C4-2B (cell line): ENCODE data around the gene UNC5CL.

Experiments used
- H3K27ac ChIP-seq: fragments of 450-650 bp; 2 replicates; pipeline ENCODE4 v1.5.1; 2017
- CTCF ChIP-seq: fragments of 450-650 bp; conservative IDR thresholded peaks from 2 replicates; pipeline ENCODE4 v1.5.1; 2017; ENCODE audit warnings: mild to moderate bottlenecking
- ZFX ChIP-seq: fragments of 450-650 bp; IDR thresholded peaks from 2 replicates; pipeline ENCODE4 v1.6.1; 2017

Gene UNC5CL

GRCh38 chr6:41040101-41040939 is 1.3 kb upstream of the UNC5CL start:
- no peak overlapping the region for H3K27ac ChIP-seq

GRCh38 chr6:41038205-41038604 is 816 bp downstream of the UNC5CL start:
- no peak for TF ChIP-seq ZFX
- no peak for TF ChIP-seq CTCF
- no peak overlapping the region for H3K27ac ChIP-seq

More at GRCh38 chr6:41040101-41040939, 1.3 kb upstream of the UNC5CL start:
- TF ChIP-seq ZFX (no peak), CTCF (no peak)

GRCh38 chr6:41037107-41037900 is 1.7 kb downstream of the UNC5CL start:
- no peak overlapping the region for H3K27ac ChIP-seq
- TF ChIP-seq CTCF, result no peak
- no peak for TF ChIP-seq ZFX

GRCh38 chr6:41036601-41037000 is 2.4 kb downstream of the UNC5CL start:
- TF ChIP-seq ZFX (no peak), CTCF (no peak)
- H3K27ac ChIP-seq, result no peak overlapping the region

- TF ChIP-seq ZFX, result no peak
- TF ChIP-seq CTCF, result no peak
- no peak overlapping the region for H3K27ac ChIP-seq
These were observed 2.8 kb downstream of the UNC5CL start for GRCh38 chr6:41036186-41036585.

- no peak for TF ChIP-seq CTCF
- no peak for TF ChIP-seq ZFX
- H3K27ac ChIP-seq, result no peak overlapping the region
These were observed 5.2 kb downstream of the UNC5CL start for GRCh38 chr6:41033776-41034175.

GRCh38 chr6:41032830-41033229 is 6.2 kb downstream of the UNC5CL start:
- TF ChIP-seq ZFX, result no peak
- TF ChIP-seq CTCF, result no peak
- no peak overlapping the region for H3K27ac ChIP-seq
